Liver (tissue), 3 donors: ENCODE data around the gene AXIN2.

Experiments
- CTCF ChIP-seq: fragments of 150-350 bp; IDR thresholded peaks from 2 replicates; pipeline ENCODE4 v1.5.1; 2017; ENCODE audit warnings: improper control_type of control experiment, low read depth, low read length; ENCODE audit not compliant: missing input control
- EGR1 ChIP-seq, 2 donors: IDR thresholded peaks; 2 replicates each; pipeline ENCODE4 v1.6.1; 2016 to 2018; ENCODE audit warnings: antibody characterized with exemption in 2 of 2, low read depth in 2 of 2
- HNF4A ChIP-seq, 2 donors: conservative IDR thresholded peaks; 2 replicates each; pipeline ENCODE4 v1.6.1; 2016; ENCODE audit warnings: antibody characterized with exemption in 2 of 2, mild to moderate bottlenecking in 2 of 2
- TAF1 ChIP-seq: conservative IDR thresholded peaks from 2 replicates; pipeline ENCODE4 v1.6.1; 2016; ENCODE audit warnings: antibody characterized with exemption, mild to moderate bottlenecking
- donor health status: healthy.
- donor health status: healthy.

DNA sequence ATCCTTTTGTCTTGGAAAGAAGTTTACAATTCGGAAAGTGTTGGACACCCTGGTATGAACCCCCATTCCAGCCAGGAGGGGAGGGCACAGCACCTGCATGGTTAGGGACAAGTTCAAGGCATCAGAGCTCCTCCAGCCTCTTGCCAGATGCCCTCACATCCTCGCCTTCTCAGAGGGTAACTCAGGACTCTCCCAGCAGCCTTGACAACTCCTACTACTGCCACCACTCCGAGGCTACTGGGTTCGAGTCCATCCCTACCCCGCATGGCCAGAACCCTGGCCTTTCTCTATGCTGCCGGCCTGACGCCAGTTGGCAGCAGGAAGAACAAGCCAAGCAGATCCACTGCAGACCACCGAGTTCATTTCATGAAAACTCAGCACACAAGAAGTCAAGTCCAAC is 34.1 kb downstream of the AXIN2 start:
- no peak for TF ChIP-seq CTCF
- TF ChIP-seq TAF1: no peak
- TF ChIP-seq HNF4A (conservative IDR thresholded peaks at IDR 0.05): no peak
- TF ChIP-seq EGR1 (IDR thresholded peaks at IDR 0.05; ENCODE audit: low read depth in 2 of 2): no peak
